ENCODE results near the gene KCNH2. TPM values are rescaled to one million over a fixed set of nuclear protein-coding genes. Genes with fewer than 3 reads are reported as not detected.

KCNH2 gene
- total RNA-seq, 2 donors from 2014 or later: 1.1 to 1.9 TPM

DNA sequence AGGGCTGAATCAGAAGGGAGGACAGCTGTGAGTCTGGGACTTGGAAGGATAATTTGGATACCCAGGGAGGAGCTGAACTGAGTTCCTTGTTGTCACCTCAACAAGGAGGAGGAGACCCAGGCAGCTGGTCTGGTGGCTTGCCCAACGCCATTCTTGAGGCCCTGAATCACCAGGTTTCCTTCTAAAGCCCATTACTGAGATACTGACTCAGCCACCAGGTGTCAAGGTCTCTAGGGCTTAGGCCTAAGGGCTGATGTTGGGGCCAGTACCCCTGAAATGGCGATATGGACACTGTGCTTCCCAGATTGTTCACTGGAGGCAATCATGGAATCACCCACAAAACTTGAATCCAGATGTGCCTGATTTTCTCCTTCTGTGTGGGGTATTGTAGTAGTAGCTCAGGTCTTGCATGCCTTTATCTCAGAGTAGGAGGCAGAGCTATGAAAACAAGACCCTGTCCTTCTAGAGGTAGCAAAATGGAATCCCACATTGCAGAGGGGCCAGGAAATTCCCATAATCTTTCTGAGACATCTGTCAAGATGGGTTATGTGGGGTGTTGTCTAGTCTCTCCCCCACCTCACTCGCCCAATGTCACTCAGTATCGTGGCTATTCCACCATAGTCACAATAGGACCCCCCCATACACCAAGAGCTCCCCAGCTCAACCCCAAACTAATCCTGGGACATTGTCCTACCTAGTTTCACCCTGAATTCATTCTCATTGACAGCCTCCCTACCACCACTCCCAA lies 48.0 kb upstream of the KCNH2 start:
- H3K9ac ChIP-seq (ENCODE audit: extremely low read depth, low read length, poor library complexity, severe bottlenecking): no peak overlapping the region
- H3K36me3 Mint-ChIP-seq (ENCODE audit: low read depth): no peaks in the 10 kb centered on the region

DNA sequence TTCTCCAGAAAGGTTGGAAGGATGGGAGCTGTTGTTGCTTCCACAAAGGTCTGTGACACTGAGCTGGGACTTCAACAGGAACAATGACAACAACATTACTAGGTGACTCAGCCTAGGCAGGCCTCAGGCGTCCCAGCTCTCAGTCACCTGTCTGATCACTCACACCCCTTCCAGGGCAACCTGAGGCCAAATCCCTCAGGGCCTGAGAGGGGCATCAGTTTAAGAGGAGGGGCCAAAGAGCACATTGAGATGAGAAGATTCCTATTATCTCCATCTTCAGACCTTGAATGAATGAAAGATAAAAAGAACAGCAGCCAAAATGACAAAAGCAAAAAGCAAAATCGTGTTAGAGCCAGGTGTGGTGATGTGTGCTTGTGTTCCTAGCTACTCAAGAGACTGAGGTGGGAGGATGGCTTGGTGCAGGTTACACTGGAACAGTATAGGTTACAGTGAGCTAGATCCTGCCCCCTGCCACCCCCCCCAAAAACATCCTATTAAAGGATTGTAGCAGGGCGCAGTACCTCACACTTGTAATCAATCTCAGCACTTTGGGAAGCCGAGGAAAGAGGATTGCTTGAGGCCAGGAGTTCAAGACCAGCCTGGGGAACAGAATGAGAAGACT lies 46.4 kb upstream of the KCNH2 start, which contains the start of gene ATG9B:
ATG9B (minus strand) TSS at position 60 of the 622 bp plus-strand sequence. CDS start 71 bp downstream, outside the sequence.
- H3K36me3 Mint-ChIP-seq (ENCODE audit: low read depth): no peaks in the 10 kb centered on the region
- peaks cover 37% of the 10 kb centered on the region for H3K4me1 Mint-ChIP-seq
- H3K27ac ChIP-seq (ENCODE audit: low read depth, low read length): no peak within 1 kb of the TSS
- no peak within 1 kb of the TSS for H3K4me3 Mint-ChIP-seq
- no peak within 1 kb of the TSS for H3K4me3 ChIP-seq (ENCODE audit: low read length)
- H3K27me3 Mint-ChIP-seq (ENCODE audit: insufficient read depth): peaks cover 53% of the 10 kb centered on the region
- no peaks in the 10 kb centered on the region for H3K9me3 Mint-ChIP-seq
- H3K4me1 ChIP-seq (ENCODE audit: control insufficient read depth, insufficient read depth, low read length): peaks cover 9% of the 10 kb centered on the region
- peaks cover 16% of the 10 kb centered on the region for H3K27me3 ChIP-seq (ENCODE audit: control insufficient read depth, insufficient read depth, low read length, poor library complexity, severe bottlenecking)
- no peaks in the 10 kb centered on the region for H3K9me3 ChIP-seq (ENCODE audit: control insufficient read depth, low read length)
- 81 to 88% methylated on average over 4 of the region's 4 CpGs for WGBS, 2 experiments (ENCODE audit: insufficient coverage in 1 of 2, insufficient read length in 1 of 2)
- TF ChIP-seq, protein P1, sequence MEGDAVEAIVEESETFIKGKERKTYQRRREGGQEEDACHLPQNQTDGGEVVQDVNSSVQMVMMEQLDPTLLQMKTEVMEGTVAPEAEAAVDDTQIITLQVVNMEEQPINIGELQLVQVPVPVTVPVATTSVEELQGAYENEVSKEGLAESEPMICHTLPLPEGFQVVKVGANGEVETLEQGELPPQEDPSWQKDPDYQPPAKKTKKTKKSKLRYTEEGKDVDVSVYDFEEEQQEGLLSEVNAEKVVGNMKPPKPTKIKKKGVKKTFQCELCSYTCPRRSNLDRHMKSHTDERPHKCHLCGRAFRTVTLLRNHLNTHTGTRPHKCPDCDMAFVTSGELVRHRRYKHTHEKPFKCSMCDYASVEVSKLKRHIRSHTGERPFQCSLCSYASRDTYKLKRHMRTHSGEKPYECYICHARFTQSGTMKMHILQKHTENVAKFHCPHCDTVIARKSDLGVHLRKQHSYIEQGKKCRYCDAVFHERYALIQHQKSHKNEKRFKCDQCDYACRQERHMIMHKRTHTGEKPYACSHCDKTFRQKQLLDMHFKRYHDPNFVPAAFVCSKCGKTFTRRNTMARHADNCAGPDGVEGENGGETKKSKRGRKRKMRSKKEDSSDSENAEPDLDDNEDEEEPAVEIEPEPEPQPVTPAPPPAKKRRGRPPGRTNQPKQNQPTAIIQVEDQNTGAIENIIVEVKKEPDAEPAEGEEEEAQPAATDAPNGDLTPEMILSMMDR (conservative IDR thresholded peaks at IDR 0.05): no peak
- H3K27ac Mint-ChIP-seq: no peak within 1 kb of the TSS
- H3K9ac ChIP-seq (ENCODE audit: extremely low read depth, low read length, poor library complexity, severe bottlenecking): no peak within 1 kb of the TSS
- no peaks in the 10 kb centered on the region for H3K36me3 ChIP-seq (ENCODE audit: control insufficient read depth, insufficient read depth, low read length)
- no peak for DNase-seq

More for the DNA sequence above, 48.0 kb upstream of the KCNH2 start:
- H3K4me1 ChIP-seq (ENCODE audit: control insufficient read depth, insufficient read depth, low read length): peaks cover 9% of the 10 kb centered on the region
- no peak overlapping the region for H3K27ac ChIP-seq (ENCODE audit: low read depth, low read length)
- no peak for DNase-seq
- H3K9me3 ChIP-seq (ENCODE audit: control insufficient read depth, low read length): no peaks in the 10 kb centered on the region
- H3K27ac Mint-ChIP-seq: peak overlapping the region; percentile 99
- H3K36me3 ChIP-seq (ENCODE audit: control insufficient read depth, insufficient read depth, low read length): no peaks in the 10 kb centered on the region
- peak overlapping the region; percentile 3 for H3K4me3 ChIP-seq (ENCODE audit: low read length)
- H3K9me3 Mint-ChIP-seq: no peaks in the 10 kb centered on the region
- H3K4me3 Mint-ChIP-seq: no peak overlapping the region
- peaks cover 27% of the 10 kb centered on the region for H3K4me1 Mint-ChIP-seq
- 93 to 95% methylated on average over 2 to 4 of the region's 4 CpGs for WGBS, 2 experiments (ENCODE audit: insufficient coverage in 1 of 2, insufficient read length in 1 of 2)
- TF ChIP-seq, protein P1 (conservative IDR thresholded peaks at IDR 0.05): no peak
- H3K27me3 ChIP-seq (ENCODE audit: control insufficient read depth, insufficient read depth, low read length, poor library complexity, severe bottlenecking): peaks cover under 1% of the 10 kb centered on the region
- H3K27me3 Mint-ChIP-seq (ENCODE audit: insufficient read depth): peaks cover 38% of the 10 kb centered on the region

DNA sequence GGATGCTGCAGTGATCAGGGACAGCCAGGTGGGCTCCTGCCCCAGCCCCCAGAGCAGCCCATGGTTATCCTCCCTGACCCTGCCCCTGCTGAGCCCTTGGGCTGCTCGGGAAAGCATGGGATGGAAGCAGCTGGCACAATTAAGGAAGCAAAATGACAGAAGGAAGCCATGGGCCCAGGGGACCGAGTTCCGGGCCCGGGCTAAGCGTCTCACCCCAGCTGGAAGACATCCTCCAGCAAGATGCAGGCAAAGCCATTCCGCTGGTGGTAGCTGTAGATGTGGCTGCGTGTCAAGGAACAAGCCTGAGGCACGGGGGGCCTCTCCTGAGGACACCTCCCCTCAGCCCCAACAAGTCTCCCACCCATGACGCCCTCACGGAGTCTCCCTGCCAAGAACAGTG lies 45.1 kb upstream of the KCNH2 start:
- H3K36me3 ChIP-seq (ENCODE audit: control insufficient read depth, insufficient read depth, low read length): no peaks in the 10 kb centered on the region
- Mint-ChIP-seq H3K27me3 (ENCODE audit: insufficient read depth) (peaks cover 66% of the 10 kb centered on the region), H3K4me3 (no peak overlapping the region), H3K4me1 (peaks cover 35% of the 10 kb centered on the region), H3K36me3 (ENCODE audit: low read depth) (no peaks in the 10 kb centered on the region), H3K9me3 (peaks cover 3% of the 10 kb centered on the region), H3K27ac (no peak overlapping the region)
- no peak for DNase-seq
- no peak overlapping the region for H3K27ac ChIP-seq (ENCODE audit: low read depth, low read length)
- peaks cover 9% of the 10 kb centered on the region for H3K4me1 ChIP-seq (ENCODE audit: control insufficient read depth, insufficient read depth, low read length)
- H3K27me3 ChIP-seq (ENCODE audit: control insufficient read depth, insufficient read depth, low read length, poor library complexity, severe bottlenecking): peaks cover 29% of the 10 kb centered on the region
- H3K9me3 ChIP-seq (ENCODE audit: control insufficient read depth, low read length): no peaks in the 10 kb centered on the region
- no peak overlapping the region for H3K4me3 ChIP-seq (ENCODE audit: low read length)
- no peak overlapping the region for H3K9ac ChIP-seq (ENCODE audit: extremely low read depth, low read length, poor library complexity, severe bottlenecking)
- TF ChIP-seq, protein P1 (conservative IDR thresholded peaks at IDR 0.05): no peak
- WGBS, 2 experiments (ENCODE audit: insufficient coverage in 1 of 2, insufficient read length in 1 of 2): 88 to 89% methylated on average over 6 to 10 of the region's 10 CpGs

Measured in endodermal cell (in vitro differentiated cells).